Mesodermal cell (in vitro differentiated cells): ENCODE results near the gene SUPT20H.
"Not testable (repeated sequence)": the region's sequence is repeated elsewhere in the genome, so short reads cannot be mapped to it uniquely, and the experiment has no call there.

ENCODE experiments used
- H3K27ac ChIP-seq: 2 replicates; pipeline ENCODE4 v1.7.0; 2013; ENCODE audit warnings: mild to moderate bottlenecking, low read depth, low read length, moderate library complexity; ENCODE audit not compliant: severe bottlenecking
- H3K36me3 ChIP-seq: 2 replicates; pipeline ENCODE4 v1.7.1; 2013; ENCODE audit warnings: mild to moderate bottlenecking, low read length, moderate library complexity; ENCODE audit not compliant: control insufficient read depth, insufficient read depth
- H3K4me1 ChIP-seq: one replicate; pipeline ENCODE4 v1.7.1; 2013; ENCODE audit warnings: mild to moderate bottlenecking, low read length; ENCODE audit not compliant: insufficient read depth, control insufficient read depth, poor library complexity, severe bottlenecking
- H3K4me3 ChIP-seq: 2 replicates; pipeline ENCODE4 v1.7.0; 2013; ENCODE audit warnings: low read length, control low read depth, mild to moderate bottlenecking; ENCODE audit not compliant: insufficient read depth, poor library complexity, severe bottlenecking; ENCODE audit errors: extremely low read depth
- H3K9me3 ChIP-seq: 2 replicates; pipeline ENCODE4 v1.7.1; 2013; ENCODE audit warnings: mild to moderate bottlenecking, low read length, moderate library complexity; ENCODE audit not compliant: control insufficient read depth
- WGBS, 2 experiments: methylation state at CpG; one replicate each; pipeline ENCODE4 v1.1.5; 2013; ENCODE audit warnings: missing lambda C conversion rate in 2 of 2; ENCODE audit not compliant: insufficient coverage in 2 of 2; 5-methylcytosine and 5-hydroxymethylcytosine counted together

The SUPT20H gene

DNA sequence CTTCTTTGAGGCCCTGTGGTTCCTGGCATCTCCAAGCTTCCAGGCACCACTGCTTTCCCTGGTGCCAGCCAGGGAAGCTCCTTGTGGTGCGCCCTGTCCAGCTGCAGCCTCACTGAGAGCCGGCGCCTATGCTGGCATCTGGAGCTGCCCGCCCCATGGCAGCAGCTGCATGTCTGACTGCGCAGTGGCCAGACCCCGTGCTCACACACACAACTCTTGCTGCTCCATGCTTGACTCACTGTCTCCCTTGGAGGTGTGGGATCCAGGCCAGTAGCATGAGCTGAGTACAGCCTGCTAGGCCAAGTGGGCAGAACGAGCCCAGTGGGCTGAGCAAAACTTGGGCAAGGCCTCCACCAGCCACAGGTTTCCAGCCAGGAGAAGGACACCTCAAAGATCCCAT is 11.5 kb upstream of the SUPT20H start:
- no peaks in the 10 kb centered on the region for H3K36me3 ChIP-seq
- no peak overlapping the region for H3K4me3 ChIP-seq
- H3K27ac ChIP-seq = no peak overlapping the region
- no peaks in the 10 kb centered on the region for H3K4me1 ChIP-seq
- 83 to 94% methylated on average over 3 to 4 of the region's 7 CpGs for WGBS, 2 experiments
- no peaks in the 10 kb centered on the region for H3K9me3 ChIP-seq

DNA sequence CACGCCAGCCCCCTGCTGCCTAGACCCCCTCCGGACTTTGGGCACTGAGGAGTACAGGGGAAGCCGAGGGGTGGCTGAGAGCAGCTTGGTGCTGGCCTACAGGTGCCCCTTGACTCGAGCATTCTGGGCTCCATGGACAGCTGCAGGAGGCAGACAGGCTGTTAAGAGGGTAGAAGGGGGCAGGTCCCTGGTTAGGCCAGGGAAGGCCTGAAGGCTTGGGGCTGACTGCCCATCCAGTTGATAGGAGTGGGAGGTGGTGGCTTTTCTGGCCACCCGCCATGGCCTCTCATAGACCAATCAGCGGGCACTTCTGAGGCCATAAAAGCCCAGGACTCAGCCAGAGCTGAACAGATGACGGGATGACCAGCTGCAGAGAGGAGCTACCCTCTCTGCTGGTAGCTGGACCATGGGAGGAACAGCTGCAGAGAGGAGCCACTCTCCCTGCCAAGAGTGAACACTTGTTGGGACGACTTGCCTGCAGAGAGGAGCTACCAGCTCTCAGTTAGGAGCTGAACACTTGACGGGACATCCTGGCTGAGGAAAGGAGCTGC is 10.7 kb upstream of the SUPT20H start:
- Histone ChIP-seq H3K9me3 (no peaks in the 10 kb centered on the region), H3K27ac (no peak overlapping the region), H3K4me1 (no peaks in the 10 kb centered on the region), H3K4me3 (no peak overlapping the region), H3K36me3 (no peaks in the 10 kb centered on the region)
- WGBS, 2 experiments = 91 to 92% methylated on average over 5 to 9 of the region's 9 CpGs

DNA sequence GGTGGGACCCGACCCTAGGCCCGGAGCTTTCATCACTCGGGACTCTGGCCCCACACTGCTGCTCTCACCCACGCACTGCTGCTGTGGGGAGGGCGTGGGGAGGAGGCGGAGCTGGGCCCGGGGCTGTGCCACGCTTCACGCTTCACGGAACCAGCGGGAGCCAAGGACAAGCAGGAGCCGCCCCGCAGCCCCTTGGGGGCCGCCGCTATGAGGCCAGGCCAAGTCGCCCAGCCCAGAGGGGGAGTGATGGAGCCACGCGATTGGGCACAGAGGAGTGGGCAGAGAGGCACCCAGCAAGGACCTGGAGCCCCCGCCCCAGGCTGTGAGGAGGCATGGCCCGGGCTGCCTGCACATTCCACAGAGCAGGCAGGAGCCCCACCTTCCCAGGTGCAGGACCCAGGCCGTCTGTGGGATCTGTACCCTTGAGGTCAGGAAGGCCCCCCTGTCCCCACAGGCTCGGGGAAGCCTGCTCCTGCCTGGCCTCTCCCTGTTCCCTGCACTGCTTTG is 10.2 kb upstream of the SUPT20H start:
- H3K9me3 ChIP-seq = no peaks in the 10 kb centered on the region
- WGBS, 2 experiments = 92 to 95% methylated on average over 12 to 20 of the region's 22 CpGs
- no peak overlapping the region for H3K4me3 ChIP-seq
- H3K27ac ChIP-seq = no peak overlapping the region
- H3K4me1 ChIP-seq = no peaks in the 10 kb centered on the region
- H3K36me3 ChIP-seq = no peaks in the 10 kb centered on the region

- no peak overlapping the region for H3K4me3 ChIP-seq
- no peaks in the 10 kb centered on the region for H3K36me3 ChIP-seq
- no peaks in the 10 kb centered on the region for H3K4me1 ChIP-seq
- H3K9me3 ChIP-seq = no peaks in the 10 kb centered on the region
- H3K27ac ChIP-seq = no peak overlapping the region
These were observed 9.5 kb upstream of the SUPT20H start for GRCh38 chr13:37068962-37069361.

DNA sequence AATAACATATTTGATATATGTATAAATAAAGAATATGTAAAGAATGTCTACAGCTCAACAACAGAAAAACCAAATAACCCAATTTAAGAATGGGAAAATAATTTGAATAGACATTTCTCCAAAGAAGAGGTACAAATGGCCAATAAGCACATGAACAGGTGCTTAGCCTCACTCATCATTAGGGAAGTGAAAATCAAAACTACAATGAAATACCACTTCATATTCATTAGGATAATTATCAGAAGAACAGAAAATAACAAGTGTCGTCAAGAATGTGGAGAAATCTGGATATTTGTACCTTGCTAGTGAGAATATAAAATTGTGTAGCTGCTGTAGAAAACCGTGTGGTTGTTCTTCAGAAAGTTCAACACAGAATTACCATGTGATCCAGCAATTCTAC is 8.4 kb upstream of the SUPT20H start:
- no CpG with 5 or more reads among the region's 2 CpGs for WGBS, 2 experiments
- H3K4me3 ChIP-seq = no peak overlapping the region
- no peak overlapping the region for H3K27ac ChIP-seq
- H3K4me1 ChIP-seq = no peaks in the 10 kb centered on the region
- no peaks in the 10 kb centered on the region for H3K36me3 ChIP-seq
- no peaks in the 10 kb centered on the region for H3K9me3 ChIP-seq

DNA sequence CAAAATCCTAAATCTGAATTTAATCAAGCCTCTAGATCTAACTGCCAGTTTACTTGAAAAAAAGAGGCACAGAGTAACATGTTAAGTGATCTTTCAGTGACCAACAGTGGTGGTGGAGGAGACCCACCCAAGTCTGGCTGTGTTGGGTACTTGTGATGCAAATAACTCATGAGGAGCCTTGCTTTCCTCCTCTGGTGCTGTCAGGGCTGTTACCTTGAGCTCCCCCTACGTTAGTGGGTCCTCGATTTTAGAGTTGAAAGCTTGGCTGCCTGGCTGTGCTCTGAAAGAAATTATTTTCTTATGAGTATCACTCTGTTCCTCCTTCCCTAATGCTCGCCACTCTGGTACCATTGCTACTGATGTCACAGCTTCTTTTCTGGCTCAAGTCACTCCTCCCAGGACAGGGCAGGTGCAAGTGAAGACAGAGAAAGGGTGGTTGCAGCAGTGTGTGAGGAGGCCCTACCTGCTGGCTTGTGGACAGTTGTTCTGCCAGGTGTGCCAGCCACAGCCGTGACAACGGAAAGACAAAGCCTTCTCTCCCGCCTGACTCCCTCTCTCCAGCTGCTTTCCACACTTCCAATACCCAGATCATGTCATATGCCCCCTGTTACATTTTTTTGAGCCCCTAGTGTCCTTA is 6.5 kb upstream of the SUPT20H start:
- H3K4me1 ChIP-seq = no peaks in the 10 kb centered on the region
- no peak overlapping the region for H3K27ac ChIP-seq
- 86 to 88% methylated on average over 3 of the region's 6 CpGs for WGBS, 2 experiments
- H3K36me3 ChIP-seq = no peaks in the 10 kb centered on the region
- no peaks in the 10 kb centered on the region for H3K9me3 ChIP-seq
- no peak overlapping the region for H3K4me3 ChIP-seq

DNA sequence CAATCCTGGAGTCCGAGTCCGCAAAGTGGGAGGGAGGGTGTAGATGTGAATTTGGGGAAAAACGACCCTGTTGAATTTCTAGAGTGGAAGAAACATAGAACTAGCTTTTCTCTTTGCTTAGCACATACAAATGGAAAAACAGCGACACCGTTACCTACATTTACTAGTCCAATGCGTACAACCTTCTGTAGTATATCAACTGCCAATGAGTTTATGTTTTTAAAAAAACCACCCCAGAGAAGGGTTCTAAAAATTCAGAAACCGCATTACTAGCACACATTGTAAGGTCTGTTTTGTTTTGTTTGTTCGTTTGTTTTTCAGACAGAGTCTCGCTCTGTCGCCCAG is 332 bp upstream of the SUPT20H start:
- Histone ChIP-seq H3K9me3 (no peaks in the 10 kb centered on the region), H3K4me3 (peak overlapping the region; percentile 81)

DNA sequence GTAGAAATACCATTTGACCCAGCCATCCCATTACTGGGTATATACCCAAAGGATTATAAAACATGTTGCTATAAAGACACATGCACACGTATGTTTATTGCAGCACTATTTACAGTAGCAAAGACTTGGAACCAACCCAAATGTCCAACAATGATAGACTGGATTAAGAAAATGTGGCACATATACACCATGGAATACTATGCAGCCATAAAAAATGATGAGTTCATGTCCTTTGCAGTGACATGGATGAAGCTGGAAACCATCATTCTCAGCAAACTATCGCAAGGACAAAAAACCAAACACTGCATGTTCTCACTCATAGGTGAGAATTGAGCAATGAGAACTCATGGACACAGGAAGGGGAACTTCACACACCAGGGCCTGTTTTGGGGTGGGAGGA is 3.3 kb downstream of the SUPT20H start:
- peaks cover 16% of the 10 kb centered on the region for H3K36me3 ChIP-seq
- not testable (repeated sequence) for H3K4me3 ChIP-seq, H3K9me3 ChIP-seq, H3K4me1 ChIP-seq, H3K27ac ChIP-seq
- no CpG with 5 or more reads among the region's 2 CpGs for WGBS, 2 experiments

More for the DNA sequence above, 332 bp upstream of the SUPT20H start:
- H3K4me1 ChIP-seq = no peaks in the 10 kb centered on the region
- 76 to 91% methylated on average over 3 to 4 of the region's 10 CpGs for WGBS, 2 experiments
- H3K36me3 ChIP-seq = peaks cover 16% of the 10 kb centered on the region
- H3K27ac ChIP-seq = no peak overlapping the region

- not testable (repeated sequence) for H3K4me1 ChIP-seq, H3K4me3 ChIP-seq, H3K27ac ChIP-seq, H3K9me3 ChIP-seq
- no CpG with 5 or more reads among the region's 3 CpGs for WGBS, 2 experiments
- H3K36me3 ChIP-seq = peaks cover 20% of the 10 kb centered on the region
These were observed 6.4 kb downstream of the SUPT20H start for GRCh38 chr13:37053111-37053510.

GRCh38 chr13:37049810-37050209 is 9.7 kb downstream of the SUPT20H start:
- H3K9me3 ChIP-seq = no peaks in the 10 kb centered on the region
- H3K4me3 ChIP-seq = no peak overlapping the region
- peaks cover 17% of the 10 kb centered on the region for H3K36me3 ChIP-seq
- no CpG with 5 or more reads among the region's 1 CpG for WGBS, 2 experiments
- H3K27ac ChIP-seq = no peak overlapping the region
- no peaks in the 10 kb centered on the region for H3K4me1 ChIP-seq

- no peaks in the 10 kb centered on the region for H3K4me1 ChIP-seq
- no peak overlapping the region for H3K4me3 ChIP-seq
- no CpG with 5 or more reads among the region's 3 CpGs for WGBS, 2 experiments
- no peaks in the 10 kb centered on the region for H3K9me3 ChIP-seq
- H3K27ac ChIP-seq = no peak overlapping the region
- H3K36me3 ChIP-seq = peaks cover 32% of the 10 kb centered on the region
These were observed 11.6 kb downstream of the SUPT20H start for GRCh38 chr13:37047846-37048245.
